DMS53 (cell line): ENCODE measurements around the gene TNFRSF11A.

Source experiments
- DNase-seq: peaks from one replicate; lab custom pipeline; 2025; lab: John Stamatoyannopoulos, UW

The TNFRSF11A gene

DNA sequence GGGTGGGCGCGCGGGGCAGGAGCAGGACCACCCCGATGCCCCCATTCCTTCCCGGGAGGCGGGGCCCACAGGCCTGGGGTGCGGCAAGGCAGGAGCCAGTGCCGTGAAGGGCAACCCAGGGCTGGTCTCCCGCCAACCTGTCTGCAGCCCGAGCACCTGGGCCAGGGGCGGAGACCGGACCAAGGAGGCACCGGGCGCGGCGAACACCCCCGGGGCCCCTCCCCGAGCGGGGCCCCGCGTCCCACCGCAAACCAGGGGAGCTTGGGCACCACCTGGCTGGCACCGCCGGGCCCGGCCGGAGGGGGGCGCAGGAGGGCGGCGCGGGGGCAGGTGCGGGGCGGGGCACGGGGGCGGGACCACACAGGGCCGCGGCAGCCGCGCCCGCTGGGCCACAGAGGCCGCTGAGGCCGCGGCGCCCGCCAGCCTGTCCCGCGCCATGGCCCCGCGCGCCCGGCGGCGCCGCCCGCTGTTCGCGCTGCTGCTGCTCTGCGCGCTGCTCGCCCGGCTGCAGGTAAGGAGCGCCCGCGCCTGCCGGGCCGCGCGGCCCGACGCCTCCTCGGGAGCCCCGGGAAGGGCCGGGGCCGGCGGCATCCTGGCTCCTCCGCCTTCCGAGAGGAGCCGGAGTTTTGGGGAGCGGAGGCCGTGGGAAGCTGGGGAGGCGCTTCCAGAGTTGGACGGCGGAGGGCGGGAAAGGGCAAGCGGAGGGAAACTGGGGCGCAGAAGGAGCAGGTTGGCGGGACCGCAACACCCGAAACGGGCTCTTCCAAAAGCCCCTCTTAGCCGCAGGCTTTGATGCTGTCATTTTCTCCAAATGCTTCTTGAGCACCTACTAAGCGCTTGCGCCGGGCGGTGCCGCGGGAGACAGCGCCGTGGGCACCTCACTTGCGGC, at the start of gene TNFRSF11A:
Gene TNFRSF11A, plus strand, starts transcription at position 394 of the 889 bp plus-strand sequence. Its CDS starts 43 bp downstream, at position 437.
- peak; percentile 94 for DNase-seq

DNA sequence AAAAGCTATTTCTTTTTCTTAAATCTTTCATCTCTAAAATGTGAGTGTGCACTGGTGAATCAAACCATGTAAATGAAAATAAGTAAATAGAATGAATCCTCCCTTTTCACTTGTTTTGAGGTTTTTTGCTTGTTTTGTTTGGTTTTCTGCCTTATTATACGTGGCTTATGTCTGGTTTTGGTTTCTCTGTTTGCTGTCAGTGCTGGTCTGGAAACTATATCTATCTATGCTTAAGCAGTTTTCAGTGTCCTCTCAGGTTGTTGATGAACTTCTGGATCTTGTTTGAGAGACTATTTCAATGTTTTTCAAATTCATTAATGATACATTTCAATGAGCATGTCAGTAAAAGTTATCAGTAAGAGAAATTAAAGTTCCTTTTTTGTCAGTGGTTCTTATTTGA, 48.1 kb upstream of the TNFRSF11A start:
- no peak for DNase-seq

DNA sequence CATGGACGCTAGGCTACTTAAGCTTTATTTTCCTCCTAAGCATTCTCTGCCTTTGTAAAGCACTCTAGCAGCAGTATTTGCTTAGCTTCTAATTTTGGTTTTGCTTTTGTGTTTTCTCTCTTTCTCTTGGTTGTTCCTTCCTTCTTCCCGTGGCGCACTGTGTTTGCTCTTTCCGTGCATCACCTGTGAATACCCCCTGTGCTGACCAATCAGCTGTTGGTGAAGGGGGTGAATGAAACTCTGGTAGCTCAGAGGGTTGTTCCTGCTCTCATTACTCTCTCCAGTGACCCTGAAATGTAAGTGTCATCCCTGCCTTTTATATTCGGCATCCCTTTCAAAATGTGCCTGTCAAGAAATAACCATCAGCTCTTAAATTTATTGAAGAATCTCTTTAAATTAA, 45.5 kb upstream of the TNFRSF11A start:
- peak; percentile 17 for DNase-seq

DNA sequence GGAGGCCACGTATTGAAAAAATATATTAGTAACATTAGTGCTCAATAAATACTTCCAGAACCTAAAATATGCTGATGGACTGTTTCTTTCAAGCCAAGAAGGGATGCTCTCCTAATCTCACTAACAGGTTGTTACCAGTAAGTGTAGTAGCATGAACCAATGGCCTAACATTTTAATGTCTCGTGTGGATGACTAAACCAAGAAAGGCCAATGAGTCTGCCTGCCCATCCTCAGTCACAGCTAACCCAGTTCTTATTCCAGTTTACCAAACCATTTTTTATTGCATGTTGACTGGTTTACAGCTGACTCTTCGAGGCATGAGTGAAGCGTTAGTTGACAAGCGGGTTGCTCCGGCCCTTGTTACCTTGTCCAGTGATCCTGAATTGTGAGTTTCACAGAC, 45.1 kb upstream of the TNFRSF11A start:
- no peak for DNase-seq

DNA sequence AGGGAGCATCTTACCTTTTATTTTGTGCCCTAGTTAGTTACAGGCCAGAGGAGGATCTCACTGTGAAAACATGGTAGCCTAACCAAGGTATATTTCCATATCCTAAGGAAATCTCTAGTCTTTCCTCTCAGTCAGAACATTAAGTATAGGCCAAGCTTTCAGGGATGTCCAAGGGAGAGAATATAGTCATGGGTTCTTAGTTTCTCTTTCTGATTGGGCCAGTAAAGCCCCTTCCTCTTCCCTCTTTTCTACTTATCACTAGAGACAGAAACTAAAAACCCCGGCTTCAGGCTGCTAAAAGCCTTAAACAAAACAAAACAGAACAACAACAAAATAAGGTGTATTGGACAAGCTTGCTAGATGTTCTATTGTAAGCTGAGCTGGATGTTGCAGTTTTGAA, 44.3 kb upstream of the TNFRSF11A start:
- DNase-seq, result no peak

DNA sequence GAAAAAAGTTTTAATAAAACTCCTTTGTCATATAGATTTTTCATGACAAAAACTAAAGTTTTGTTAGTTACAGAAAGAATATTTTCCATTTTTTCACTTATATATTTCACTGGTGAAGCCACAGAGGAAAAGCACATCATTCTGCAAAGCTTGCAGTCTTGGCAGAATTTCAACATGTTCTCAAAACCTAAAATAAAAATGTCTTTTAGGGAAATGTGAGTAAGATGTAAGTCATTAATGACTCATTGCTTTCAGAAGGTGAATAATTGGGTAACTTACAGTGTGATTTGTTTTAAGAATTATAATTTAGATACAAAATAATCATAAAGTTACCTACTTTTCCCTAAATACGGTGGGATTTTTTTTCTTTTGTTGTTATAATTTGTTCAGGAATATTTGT, 43.4 kb upstream of the TNFRSF11A start:
- DNase-seq, result no peak

DNA sequence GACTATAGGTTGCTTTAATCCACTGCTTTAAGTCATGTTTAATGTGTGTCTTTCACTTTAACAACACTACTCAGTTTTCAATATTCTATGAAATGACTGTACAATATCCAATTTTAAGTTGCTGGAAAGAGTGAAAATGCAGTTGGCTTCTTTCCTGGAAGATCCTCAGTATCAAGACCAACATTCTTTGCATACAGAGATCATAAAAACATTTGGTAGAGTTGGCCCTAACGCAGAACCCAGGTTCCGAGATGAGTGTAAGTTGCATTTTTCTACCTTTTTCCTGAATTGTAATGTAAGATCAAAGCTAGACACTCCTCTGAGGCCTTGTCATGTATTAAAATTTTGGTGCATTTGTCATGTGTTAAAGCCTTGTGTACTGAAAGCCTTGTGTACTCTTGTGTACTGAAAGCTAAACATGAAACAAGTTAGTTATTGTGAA, 42.9 kb upstream of the TNFRSF11A start:
- no peak for DNase-seq

DNA sequence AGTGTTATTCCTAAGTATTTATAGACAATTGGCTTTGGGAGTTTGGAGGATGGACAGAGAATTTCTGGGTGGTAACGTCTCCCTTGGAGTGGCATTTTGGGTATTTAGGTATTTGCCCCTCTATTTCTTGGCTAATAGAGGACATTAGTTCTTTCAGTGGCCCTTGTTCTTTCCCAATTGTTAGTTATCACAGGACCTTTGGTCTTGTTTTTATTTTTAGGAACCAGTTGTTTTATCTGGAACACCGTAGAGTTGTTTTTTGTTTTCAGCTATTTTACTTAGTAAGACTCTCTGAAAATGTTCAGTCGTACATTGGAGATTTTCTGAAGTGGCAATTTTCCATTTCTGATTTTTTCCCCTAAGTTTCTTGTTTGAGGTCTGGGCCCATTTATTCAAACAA, 40.5 kb upstream of the TNFRSF11A start:
- no peak for DNase-seq

DNA sequence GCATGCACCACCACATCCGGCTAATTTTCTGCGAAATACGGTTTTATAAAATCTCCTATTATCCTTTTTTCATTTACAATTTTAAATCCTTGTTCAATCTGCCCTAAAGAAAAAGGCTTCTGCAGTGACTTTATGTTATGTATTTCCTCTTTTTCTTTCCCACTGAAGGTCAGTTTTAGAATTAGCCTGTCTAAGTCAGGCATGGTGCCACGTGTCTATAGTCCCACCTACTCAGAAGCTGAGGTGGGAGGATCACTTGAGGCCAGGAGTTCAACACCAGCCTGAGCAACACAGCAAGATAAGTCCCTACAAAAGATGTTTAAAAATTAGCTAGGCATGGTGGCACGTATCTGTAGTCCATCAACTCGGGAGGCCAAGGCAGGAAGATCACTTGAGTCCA, 39.8 kb upstream of the TNFRSF11A start:
- no peak for DNase-seq

DNA sequence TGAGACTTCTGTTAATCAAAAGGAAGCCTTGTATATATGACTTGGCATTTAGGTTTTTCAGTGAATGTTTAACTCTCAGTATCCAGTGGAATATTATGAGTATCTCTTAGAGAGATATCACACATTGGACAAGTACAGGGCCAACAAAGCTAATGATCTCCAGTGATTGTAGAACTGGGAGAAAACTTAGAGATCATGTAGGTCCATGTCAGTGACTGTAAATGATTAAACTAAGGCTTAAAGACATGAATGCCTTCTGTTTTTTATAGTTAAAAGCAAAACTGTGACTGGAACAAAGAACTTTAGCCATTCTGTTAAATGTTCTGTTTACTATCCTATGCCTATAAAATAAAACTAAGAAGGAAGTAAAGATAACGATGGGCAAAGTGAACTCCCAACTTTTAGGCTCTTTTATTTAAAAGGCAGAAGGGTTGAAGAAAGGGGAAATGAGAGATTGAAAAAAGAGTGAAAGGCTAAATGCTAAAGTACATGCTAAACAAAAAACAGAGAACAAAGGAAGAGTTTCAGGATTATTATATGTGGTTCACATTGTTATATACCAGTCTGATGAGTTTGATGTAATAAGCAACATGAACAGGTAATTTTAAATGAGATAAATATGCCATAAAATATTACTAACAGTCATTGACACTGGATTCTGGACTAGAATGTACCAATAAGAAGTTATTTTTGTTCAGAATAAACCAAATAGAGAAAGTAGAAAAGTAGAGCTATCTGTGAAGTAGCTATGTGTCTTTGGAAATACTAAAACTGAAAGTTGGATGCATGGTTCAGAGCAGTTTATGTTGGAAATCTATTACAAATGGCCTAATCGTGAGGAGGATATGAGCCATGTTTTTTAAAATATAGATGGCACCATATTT, 37.1 kb upstream of the TNFRSF11A start:
- DNase-seq, result no peak

DNA sequence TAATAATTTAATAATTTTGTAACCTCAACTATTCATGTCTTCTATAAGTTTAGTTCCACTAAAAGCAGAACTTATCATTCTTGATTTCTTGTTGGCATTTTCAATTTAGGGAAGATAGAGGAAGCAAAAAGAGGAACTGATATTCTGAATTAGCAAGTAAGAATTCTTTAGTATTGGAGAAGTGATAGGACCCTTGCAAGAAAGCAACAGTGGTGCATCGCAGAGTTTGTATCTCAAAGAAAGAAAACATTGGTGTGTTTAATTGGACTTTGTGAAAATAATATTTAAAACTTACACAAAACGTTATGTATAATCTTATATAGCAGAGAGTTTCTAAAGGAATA, 36.5 kb upstream of the TNFRSF11A start:
- no peak for DNase-seq

DNA sequence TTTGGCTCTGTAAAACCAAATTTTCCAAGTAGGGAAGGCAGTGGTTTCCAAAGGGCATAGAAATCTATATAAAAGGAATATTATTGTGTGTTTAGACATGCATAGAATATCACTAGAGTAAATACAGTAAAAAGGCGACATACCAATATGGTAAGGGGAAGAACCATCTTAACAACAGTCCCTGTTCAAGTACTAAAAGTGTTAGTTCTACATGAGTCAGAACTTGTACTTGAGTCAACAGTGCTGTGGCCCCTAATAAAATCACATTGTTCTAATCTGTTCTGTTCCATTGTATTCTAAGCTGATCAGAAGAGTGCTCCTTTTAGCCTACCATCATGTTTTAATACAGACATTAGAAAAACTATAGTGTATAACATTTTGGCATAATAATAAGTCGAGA, 36.1 kb upstream of the TNFRSF11A start:
- peak; percentile 62 for DNase-seq

DNA sequence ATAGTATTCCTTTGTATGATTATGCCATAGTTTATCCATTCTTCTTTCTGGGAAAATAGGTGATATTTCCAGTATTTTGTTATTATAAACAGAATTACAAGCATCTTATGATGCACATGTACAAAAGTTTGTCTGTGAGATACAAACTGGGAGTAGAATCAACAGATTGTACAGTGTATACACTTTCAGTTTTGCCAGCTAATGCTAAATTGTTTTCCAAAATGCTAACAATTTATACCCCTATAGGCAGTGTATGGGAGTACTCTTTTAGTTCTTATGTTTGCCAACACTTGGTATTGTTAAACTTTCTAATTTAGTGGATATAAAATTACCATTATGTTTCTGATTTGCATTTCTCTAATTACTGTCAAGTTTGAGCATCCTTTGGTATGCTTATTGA, 31.0 kb upstream of the TNFRSF11A start:
- no peak for DNase-seq

DNA sequence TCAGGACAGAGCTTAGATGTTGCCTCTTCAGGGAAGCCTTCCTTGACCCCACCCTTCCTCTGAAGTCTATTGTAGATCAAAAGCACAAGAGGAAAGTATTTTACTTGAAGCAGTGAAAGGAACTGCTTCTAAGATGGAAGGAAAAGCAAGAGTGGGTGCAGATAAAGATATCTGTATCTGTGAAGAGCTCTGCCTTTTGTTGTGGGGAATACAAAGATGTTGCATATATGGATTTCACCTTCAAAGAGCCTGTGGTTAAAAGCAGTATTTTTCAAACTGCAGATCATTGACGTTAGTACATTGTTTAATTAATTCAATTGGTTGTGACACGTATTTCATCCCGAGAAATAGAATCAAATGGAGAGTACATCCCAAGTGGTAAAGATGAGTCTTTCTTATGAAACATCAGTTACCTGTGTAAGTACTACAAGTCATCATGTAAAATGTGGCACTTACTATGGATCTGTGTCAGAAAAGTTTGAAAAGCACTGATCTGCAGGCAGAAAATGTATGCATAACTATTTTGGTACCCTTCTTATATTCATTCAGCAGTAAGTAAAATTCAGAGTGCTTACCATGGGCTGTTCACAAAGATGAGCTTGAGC, 24.6 kb upstream of the TNFRSF11A start:
- no peak for DNase-seq

DNA sequence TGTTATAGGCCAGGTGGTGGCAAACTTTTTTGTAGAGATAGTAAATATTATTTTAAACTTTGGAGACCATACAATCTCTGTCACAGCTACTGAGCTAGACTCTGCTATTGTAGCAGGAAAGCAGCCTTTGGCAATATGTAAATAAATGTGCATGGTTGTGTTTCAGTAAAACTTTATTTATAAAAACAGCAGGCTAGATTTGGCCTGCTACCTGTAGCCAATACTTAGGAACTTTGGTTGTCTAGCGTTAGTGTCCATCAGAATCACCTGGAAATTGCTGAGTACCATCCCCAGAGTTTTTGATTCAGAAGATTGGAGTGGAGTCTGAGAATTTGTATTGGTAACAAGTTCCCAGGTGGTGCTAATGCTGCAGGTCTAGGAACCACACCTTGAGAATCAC, 23.8 kb upstream of the TNFRSF11A start:
- no peak for DNase-seq

DNA sequence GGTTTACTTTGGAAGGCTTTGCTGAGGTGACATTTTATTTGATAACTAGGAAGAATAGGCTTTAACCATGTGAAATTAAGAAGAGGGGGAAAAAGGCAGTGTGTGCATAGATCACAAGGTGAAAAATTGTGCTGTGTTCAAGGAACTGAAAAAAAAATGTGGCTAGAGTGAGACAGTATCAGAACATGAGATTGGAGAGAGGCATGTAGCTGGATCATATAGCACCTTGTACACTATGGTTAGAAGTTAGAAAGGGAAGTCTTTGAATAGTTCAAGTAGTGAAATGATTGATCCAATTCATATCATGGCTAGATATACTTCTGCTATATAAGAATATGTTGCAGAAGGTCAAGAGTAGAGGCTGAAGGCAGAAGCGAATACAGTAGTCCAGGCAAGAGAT, 12.3 kb upstream of the TNFRSF11A start:
- DNase-seq, result no peak

DNA sequence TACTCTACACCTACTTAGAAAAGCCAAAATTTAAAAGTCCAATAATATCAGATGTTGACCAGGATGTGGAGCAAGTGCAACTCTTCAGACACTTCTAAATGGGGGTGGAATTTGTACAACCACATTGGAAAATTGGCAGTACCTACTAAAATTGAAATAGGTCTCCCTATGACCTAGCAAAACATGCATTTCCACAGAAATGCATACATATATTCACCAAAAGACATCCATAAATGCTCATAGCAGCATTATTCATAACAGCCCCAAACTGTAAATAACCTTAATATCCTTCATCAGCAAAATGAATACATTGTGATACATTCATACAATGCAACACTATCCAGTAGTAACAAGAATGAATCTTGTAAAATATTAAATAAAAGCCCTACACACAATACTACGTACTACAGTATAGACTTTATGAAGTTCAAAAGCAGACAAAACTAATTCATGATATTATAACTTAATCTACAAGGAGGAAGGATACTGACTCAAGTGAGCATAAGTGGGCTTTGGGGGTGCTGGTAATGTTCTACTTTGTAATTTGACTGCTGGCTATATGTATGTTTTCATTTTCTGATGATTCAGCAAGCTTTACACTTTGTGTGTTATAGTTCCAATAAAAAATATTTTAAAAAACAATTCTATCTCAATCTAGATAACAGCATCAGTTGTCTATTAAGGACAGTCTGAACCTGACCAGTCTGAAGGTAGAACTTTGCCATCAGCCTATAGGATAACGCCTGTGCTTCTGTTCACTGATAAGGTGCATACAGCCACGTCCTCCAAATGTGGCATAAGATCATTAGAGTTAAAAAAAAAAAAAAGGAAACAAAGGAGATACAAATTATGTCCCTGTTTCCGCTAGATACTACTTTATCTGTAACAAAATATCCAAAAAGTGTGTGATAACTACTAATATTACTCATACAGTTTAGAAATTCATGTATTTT, 6.6 kb upstream of the TNFRSF11A start:
- DNase-seq, result no peak

DNA sequence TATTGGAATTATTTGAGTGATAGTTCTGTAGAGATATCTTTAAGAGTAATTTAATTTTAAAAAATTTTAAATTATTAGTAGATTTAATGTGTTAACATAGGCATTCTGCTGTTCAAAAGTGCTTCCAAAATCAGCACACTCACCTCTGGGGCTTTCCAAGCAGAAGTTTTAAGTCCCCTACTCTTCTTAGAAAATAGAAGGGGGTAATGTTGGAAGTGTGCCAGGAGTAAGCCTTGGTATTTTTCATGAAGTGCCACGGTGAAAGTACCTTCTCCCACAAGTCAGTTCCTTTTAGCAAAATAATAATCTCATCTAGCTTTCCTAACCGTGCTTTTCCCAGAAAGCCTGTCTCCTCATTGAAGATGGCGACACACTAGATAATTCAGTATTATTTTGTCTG, 3.9 kb upstream of the TNFRSF11A start:
- DNase-seq, result no peak

DNA sequence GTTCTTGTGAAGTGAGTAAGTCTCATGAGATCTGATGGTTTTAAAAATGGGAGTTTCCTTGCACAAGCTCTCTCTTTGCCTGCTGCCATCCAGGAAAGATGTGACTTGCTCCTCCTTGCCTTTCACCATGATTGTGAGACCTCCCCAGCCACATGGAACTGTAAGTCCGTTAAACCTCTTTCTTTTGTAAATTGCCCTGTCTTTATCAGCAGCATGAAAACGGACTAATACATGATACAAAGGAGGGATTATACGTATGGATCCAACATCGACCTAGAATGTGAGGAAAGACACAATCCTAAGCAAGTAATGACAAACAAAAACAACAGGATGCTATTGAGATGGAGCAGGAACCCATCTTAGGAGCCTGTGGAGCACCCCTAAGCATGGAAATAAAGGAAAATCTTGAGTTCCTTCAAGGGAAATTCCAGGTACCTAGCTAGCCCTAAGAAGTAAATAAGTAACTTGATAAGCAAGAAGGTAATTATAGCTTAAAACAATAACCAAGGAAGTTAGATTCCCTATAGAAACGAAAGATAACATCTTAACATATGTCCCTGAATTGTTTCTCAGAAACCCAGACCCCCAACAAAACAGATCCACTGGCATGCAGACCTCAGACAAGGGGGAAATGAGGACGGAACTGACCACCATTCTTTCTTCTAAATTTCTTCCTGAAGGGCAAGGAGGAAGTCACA, 1.5 kb upstream of the TNFRSF11A start:
- no peak for DNase-seq

DNA sequence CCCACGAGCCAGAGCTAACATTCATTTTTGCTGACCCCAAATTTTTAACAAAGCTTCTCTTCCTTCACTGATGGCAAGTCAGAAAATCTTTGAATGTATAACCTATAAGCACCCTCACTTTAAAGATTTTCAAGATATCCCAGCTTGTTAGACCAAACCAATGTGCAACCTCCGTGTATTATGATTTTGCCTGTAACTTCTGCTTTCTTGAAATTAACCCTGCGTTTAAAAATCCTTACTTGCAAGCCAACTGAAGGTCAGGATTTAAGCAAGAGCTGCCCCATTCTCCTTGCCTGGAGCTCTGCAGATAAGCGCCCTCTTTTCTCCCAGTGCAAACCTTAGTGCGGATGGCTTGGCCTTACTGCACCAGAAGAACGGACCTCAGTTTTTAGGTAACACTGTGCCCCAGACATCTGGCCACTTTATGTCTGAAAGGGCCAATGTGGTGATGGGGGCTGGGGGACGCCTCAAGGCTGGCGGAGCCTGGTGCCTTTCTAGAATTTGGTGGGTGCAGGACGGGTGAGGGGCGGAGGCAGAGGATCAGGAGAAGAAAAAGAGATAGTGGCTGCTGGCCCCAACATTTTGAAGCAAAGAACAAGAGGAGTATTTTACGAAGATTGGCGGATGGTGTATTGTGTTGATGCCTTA, 805 bp upstream of the TNFRSF11A start:
- DNase-seq, result peak; percentile 35
